AG10803 (cell line): ENCODE results near the gene RASAL2.

Source experiments
- DNase-seq: peaks from one replicate; pipeline ENCODE4 v3.0.0; 2010; ENCODE audit warnings: low read depth
- H3K4me3 ChIP-seq: 2 replicates; pipeline ENCODE4 v1.5.1; 2011; ENCODE audit warnings: mild to moderate bottlenecking, low read length, control low read depth
- CTCF ChIP-seq: conservative IDR thresholded peaks from 2 replicates; pipeline ENCODE4 v1.5.1; 2011; ENCODE audit warnings: mild to moderate bottlenecking, low read length, control low read depth, inconsistent platforms

Gene RASAL2

GRCh38 chr1:178396789-178397188, 302.9 kb downstream of the RASAL2 start:
- no peak for DNase-seq
- no peak overlapping the region for H3K4me3 ChIP-seq
- TF ChIP-seq CTCF: no peak

- no peak for TF ChIP-seq CTCF
- DNase-seq: peak; percentile 22
- no peak overlapping the region for H3K4me3 ChIP-seq
Measured at GRCh38 chr1:178397678-178398077, 303.8 kb downstream of the RASAL2 start.

DNA sequence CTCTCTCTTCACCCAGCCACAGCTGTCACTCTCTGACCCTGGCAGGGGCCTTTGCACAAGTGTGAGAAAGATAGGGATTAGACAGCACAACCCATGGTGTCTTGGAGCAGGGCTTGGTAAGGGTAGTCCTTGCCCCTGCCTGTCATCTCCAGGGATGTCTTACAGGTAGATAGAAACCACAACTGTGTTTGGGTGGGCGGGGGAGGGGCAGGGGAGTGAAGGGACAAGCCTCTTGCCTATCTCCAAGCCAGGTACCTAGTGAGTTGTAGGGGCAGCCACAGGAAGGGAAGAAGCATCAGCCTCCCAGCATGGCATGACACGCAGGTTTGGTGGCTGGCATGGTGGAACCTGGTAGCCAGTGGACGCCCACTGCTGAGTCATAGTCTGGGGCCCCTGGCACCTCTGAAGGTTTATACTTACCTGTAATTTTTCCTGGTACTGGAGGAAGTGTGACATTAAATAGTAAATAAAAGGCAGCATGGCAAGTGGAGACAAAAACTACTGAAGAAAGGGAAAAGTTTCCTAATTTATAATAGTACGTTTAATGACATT, 305.3 kb downstream of the RASAL2 start:
- TF ChIP-seq CTCF: no peak
- no peak for DNase-seq

GRCh38 chr1:178405137-178405536, 311.2 kb downstream of the RASAL2 start:
- DNase-seq: no peak
- no peak for TF ChIP-seq CTCF
- no peak overlapping the region for H3K4me3 ChIP-seq

More for the DNA sequence above, 305.3 kb downstream of the RASAL2 start:
- H3K4me3 ChIP-seq: no peak overlapping the region

GRCh38 chr1:178407215-178407614, 313.3 kb downstream of the RASAL2 start:
- H3K4me3 ChIP-seq: no peak overlapping the region
- TF ChIP-seq CTCF: no peak
- no peak for DNase-seq

- no peak for TF ChIP-seq CTCF
- H3K4me3 ChIP-seq: no peak overlapping the region
- DNase-seq: no peak
Measured at GRCh38 chr1:178407655-178408054, 313.8 kb downstream of the RASAL2 start.

- no peak for DNase-seq
- no peak for TF ChIP-seq CTCF
- no peak overlapping the region for H3K4me3 ChIP-seq
Measured at GRCh38 chr1:178408871-178409270, 315.0 kb downstream of the RASAL2 start.
